KMS-11 (cell line): ENCODE data around the gene TBC1D9.

Experiments used
- H2AFZ ChIP-seq: fragments of 200-600 bp; sonication (generic); 2 replicates; pipeline ENCODE4 v1.6.1; 2016; ENCODE audit warnings: antibody characterized with exemption, mixed run types, low read depth
- H3K27ac ChIP-seq: fragments of 200-600 bp; sonication (generic); 2 replicates; pipeline ENCODE4 v1.6.1; 2016; ENCODE audit warnings: mild to moderate bottlenecking, mixed run types
- H3K27me3 ChIP-seq: fragments of 200-600 bp; sonication (generic); 2 replicates; pipeline ENCODE4 v1.6.1; 2017; ENCODE audit warnings: mild to moderate bottlenecking, low read depth, mixed run types, moderate library complexity; ENCODE audit not compliant: insufficient read depth
- H3K36me3 ChIP-seq: fragments of 200-600 bp; sonication (generic); 2 replicates; pipeline ENCODE4 v1.6.1; 2017; ENCODE audit warnings: mild to moderate bottlenecking, mixed run types; ENCODE audit not compliant: insufficient read depth
- H3K4me1 ChIP-seq: fragments of 200-600 bp; sonication (generic); 2 replicates; pipeline ENCODE4 v1.6.1; 2016; ENCODE audit warnings: mild to moderate bottlenecking, low read depth, mixed run types; ENCODE audit not compliant: poor library complexity, severe bottlenecking
- H3K4me2 ChIP-seq: fragments of 200-600 bp; sonication (generic); 2 replicates; pipeline ENCODE4 v1.7.0; 2016; ENCODE audit warnings: mild to moderate bottlenecking, mixed run types
- H3K4me3 ChIP-seq: fragments of 200-600 bp; sonication (generic); IDR thresholded peaks from 2 replicates; pipeline ENCODE4 v1.6.1; 2017; ENCODE audit warnings: low read depth, low read length, mixed read lengths; ENCODE audit not compliant: insufficient read depth
- H3K79me2 ChIP-seq: fragments of 200-600 bp; sonication (generic); 2 replicates; pipeline ENCODE4 v1.6.1; 2016; ENCODE audit warnings: low read depth, mixed run types; ENCODE audit not compliant: insufficient read depth
- H3K9ac ChIP-seq: fragments of 200-600 bp; sonication (generic); 2 replicates; pipeline ENCODE4 v1.6.1; 2016; ENCODE audit warnings: mild to moderate bottlenecking, mixed run types
- H4K20me1 ChIP-seq: fragments of 200-600 bp; sonication (generic); 2 replicates; pipeline ENCODE4 v1.6.1; 2016; ENCODE audit warnings: mild to moderate bottlenecking, mixed run types; ENCODE audit not compliant: insufficient read depth
- TF ChIP-seq, protein P1 (sequence below): fragments of 200-600 bp; sonication (generic); conservative IDR thresholded peaks from 2 replicates; pipeline ENCODE4 v1.6.1; 2017; ENCODE audit warnings: low read depth, mild to moderate bottlenecking, antibody characterized with exemption, low read length, moderate library complexity, mixed read lengths

Gene TBC1D9

DNA sequence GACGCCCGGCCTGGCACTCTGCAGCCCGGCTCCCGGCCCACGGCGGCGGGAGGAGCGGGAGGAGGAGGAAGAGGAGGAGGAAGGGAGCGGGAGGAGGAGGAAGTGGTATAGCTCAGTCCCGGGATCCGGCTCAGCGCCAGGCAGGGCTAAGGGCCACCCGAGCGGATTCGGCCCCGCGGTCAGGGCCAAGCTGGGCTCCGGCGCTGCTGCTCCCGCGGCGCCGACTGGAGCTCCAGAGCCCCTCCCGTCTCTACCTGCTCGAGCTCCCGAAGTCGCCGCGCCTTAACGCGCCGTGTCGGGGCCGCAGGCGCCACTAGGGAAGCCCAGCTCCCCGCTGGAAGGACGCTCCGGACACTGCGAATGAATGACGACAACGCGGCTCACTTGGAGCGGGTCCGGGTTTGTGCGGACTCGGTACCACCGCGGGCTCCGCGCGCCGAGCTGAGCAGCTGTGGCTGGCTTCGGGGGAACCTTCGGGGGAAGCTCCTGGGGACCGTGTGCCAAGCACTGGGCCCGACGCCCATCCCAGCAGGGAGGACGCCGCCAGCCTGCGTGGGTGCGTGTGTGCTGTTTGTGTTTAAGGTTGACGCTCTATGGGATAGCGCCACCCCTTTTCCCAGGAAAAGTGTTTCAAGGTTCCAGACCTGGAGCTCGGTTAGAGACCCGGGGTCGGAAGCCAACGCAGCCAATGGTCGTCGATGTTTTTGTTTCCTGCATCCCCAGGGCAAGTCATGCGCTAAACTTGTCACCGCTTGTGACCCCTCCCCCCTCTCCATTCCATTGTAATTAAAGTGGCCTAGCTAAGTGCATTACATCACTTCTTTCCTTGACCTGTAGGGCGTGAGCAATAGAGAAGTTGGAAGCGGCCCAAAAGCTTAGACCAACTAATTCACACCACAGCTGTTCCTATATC lies at the start of gene TBC1D9:
Gene TBC1D9 (minus strand): TSS at position 67 of the 913 bp plus-strand sequence. CDS start 340 bp downstream, outside the sequence.
- Histone ChIP-seq H3K4me1 (peaks cover 26% of the 10 kb centered on the region), H3K27me3 (no peaks in the 10 kb centered on the region), H2AFZ (peak within 1 kb of the TSS; percentile 100), H3K36me3 (no peaks in the 10 kb centered on the region), H3K4me2 (peak within 1 kb of the TSS; percentile 98), H4K20me1 (no peaks in the 10 kb centered on the region), H3K9ac (peak within 1 kb of the TSS; percentile 91), H3K4me3 (no peak within 1 kb of the TSS), H3K27ac (peak within 1 kb of the TSS; percentile 75), H3K79me2 (no peaks in the 10 kb centered on the region)
- TF ChIP-seq, protein P1, sequence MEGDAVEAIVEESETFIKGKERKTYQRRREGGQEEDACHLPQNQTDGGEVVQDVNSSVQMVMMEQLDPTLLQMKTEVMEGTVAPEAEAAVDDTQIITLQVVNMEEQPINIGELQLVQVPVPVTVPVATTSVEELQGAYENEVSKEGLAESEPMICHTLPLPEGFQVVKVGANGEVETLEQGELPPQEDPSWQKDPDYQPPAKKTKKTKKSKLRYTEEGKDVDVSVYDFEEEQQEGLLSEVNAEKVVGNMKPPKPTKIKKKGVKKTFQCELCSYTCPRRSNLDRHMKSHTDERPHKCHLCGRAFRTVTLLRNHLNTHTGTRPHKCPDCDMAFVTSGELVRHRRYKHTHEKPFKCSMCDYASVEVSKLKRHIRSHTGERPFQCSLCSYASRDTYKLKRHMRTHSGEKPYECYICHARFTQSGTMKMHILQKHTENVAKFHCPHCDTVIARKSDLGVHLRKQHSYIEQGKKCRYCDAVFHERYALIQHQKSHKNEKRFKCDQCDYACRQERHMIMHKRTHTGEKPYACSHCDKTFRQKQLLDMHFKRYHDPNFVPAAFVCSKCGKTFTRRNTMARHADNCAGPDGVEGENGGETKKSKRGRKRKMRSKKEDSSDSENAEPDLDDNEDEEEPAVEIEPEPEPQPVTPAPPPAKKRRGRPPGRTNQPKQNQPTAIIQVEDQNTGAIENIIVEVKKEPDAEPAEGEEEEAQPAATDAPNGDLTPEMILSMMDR: 0 out of 2 replicates have a peak, but pooled peaks have one; percentile 6

DNA sequence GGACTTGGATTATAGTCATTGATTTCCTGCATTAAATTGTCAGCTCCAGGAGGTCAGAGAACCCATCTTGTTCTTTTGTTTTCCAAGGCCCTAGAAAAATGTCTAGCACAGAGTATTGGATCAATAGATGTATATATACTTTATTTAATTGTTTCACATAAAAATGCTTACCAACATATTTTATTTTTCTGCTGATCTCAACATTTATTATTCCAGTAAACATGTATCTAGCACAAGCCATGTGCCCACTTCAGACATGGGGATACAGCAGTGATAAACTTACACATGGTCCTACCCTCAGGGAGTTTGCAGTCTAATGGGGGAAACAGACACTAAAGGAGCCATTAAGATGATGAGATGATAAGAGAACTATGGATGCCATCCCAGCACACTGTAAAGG lies 49.1 kb upstream of the TBC1D9 start:
- TF ChIP-seq, protein P1: no peak
- H3K4me3 ChIP-seq: no peak overlapping the region
- no peak overlapping the region for H2AFZ ChIP-seq
- H3K79me2 ChIP-seq: no peaks in the 10 kb centered on the region
- no peaks in the 10 kb centered on the region for H3K27me3 ChIP-seq
- no peak overlapping the region for H3K9ac ChIP-seq
- no peak overlapping the region for H3K27ac ChIP-seq
- no peaks in the 10 kb centered on the region for H3K36me3 ChIP-seq
- H4K20me1 ChIP-seq: no peaks in the 10 kb centered on the region
- H3K4me1 ChIP-seq: peaks cover 7% of the 10 kb centered on the region
- no peak overlapping the region for H3K4me2 ChIP-seq

DNA sequence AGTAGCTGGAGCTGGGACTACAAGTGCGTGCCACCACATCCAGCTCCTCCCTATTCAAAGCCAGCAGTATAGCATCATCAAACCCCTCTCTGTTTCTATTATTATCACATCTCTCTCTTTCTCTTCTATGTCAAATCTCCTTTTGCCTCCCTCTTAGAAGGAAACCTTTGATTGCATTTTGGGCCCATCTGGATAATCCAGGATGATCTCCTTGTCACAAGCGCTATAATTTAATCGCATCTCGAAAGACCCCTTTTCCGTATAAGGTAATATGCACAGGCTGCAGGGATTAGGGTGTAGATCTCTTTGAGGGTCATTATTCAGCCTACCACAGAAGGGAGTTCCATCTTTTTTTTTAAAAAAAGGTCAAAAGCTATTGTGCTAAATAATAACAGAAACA lies 46.4 kb upstream of the TBC1D9 start:
- no peak overlapping the region for H3K4me3 ChIP-seq
- H3K79me2 ChIP-seq: no peaks in the 10 kb centered on the region
- no peaks in the 10 kb centered on the region for H3K36me3 ChIP-seq
- H2AFZ ChIP-seq: no peak overlapping the region
- no peak overlapping the region for H3K27ac ChIP-seq
- TF ChIP-seq, protein P1: no peak
- peaks cover 2% of the 10 kb centered on the region for H3K4me1 ChIP-seq
- no peaks in the 10 kb centered on the region for H3K27me3 ChIP-seq
- no peak overlapping the region for H3K9ac ChIP-seq
- H3K4me2 ChIP-seq: no peak overlapping the region
- no peaks in the 10 kb centered on the region for H4K20me1 ChIP-seq

DNA sequence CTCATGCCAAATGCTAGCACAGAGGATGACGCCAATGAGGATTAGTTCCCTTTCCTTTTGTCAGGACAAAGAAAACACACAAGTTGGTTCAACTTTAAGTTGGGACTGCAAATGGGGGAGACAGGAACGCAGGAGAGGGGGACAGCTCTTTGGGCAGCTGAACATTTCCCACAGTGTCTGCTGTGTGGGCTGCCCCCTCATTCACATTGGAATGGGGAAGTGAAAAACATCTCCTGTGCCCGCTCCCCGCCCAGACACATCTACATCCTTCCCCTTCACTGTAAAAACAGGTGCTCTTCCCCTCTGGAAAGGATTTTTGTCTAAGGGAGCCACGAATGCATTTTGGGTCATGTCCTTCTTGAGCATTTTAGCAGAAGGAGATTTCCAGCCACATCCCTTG lies 44.5 kb upstream of the TBC1D9 start:
- Histone ChIP-seq H2AFZ (no peak overlapping the region), H3K4me3 (no peak overlapping the region), H3K9ac (no peak overlapping the region), H3K36me3 (no peaks in the 10 kb centered on the region), H3K79me2 (no peaks in the 10 kb centered on the region), H4K20me1 (no peaks in the 10 kb centered on the region), H3K4me1 (no peaks in the 10 kb centered on the region), H3K27me3 (no peaks in the 10 kb centered on the region), H3K27ac (no peak overlapping the region), H3K4me2 (no peak overlapping the region)
- TF ChIP-seq, protein P1: no peak
